NB4 (cell line): ENCODE results near the gene UNC5B.

ENCODE experiments used
- DNase-seq: peaks from one replicate; pipeline ENCODE4 v3.0.0; 2010; ENCODE audit warnings: low read depth
- H3K4me3 ChIP-seq: one replicate; pipeline ENCODE4 v1.5.1; 2011; ENCODE audit warnings: mild to moderate bottlenecking, low read depth, low read length, moderate library complexity
- MYC ChIP-seq: IDR thresholded peaks from 2 replicates; pipeline ENCODE4 v1.6.1; 2011; ENCODE audit warnings: low read depth, low read length
- POLR2A ChIP-seq: IDR thresholded peaks from 2 replicates; pipeline ENCODE4 v1.6.1; 2011; ENCODE audit warnings: mild to moderate bottlenecking; ENCODE audit not compliant: insufficient read length; ENCODE audit errors: extremely low read depth
- TF ChIP-seq, protein P1 (sequence below): IDR thresholded peaks from one replicate; pipeline ENCODE4 v1.5.1; 2012; ENCODE audit warnings: low read depth, low read length
- TF ChIP-seq, protein P2 (sequence below): IDR thresholded peaks from 2 replicates; pipeline ENCODE4 v1.6.1; 2011; ENCODE audit warnings: low read depth, low read length

UNC5B gene

DNA sequence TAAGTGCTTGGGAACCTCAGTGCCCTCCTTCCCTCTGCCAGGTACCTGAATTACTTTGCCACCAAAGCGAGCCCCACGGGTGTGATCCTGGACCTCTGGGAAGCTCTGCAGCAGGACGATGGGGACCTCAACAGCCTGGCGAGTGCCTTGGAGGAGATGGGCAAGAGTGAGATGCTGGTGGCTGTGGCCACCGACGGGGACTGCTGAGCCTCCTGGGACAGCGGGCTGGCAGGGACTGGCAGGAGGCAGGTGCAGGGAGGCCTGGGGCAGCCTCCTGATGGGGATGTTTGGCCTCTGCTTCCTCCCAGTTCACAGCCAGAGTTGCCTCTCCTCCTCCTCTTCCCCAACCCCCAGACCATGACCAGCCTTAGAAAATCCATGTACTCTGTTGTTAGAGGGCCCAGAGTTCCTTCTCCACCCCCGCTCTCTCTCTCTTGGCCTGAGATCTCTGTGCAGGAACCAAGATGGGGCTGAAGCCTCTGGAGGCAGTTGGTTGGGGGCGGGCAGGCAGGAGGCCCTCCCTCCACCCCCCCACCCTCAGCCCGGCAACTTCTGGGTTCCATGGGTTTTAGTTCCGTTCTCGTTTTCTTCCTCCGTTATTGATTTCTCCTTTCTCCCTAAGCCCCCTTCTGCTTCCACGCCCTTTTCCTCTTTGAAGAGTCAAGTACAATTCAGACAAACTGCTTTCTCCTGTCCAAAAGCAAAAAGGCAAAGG is 86.9 kb downstream of the UNC5B start:
- DNase-seq, result no peak
- H3K4me3 ChIP-seq, result no peak overlapping the region
- no peak for TF ChIP-seq MYC
- TF ChIP-seq, protein P1, sequence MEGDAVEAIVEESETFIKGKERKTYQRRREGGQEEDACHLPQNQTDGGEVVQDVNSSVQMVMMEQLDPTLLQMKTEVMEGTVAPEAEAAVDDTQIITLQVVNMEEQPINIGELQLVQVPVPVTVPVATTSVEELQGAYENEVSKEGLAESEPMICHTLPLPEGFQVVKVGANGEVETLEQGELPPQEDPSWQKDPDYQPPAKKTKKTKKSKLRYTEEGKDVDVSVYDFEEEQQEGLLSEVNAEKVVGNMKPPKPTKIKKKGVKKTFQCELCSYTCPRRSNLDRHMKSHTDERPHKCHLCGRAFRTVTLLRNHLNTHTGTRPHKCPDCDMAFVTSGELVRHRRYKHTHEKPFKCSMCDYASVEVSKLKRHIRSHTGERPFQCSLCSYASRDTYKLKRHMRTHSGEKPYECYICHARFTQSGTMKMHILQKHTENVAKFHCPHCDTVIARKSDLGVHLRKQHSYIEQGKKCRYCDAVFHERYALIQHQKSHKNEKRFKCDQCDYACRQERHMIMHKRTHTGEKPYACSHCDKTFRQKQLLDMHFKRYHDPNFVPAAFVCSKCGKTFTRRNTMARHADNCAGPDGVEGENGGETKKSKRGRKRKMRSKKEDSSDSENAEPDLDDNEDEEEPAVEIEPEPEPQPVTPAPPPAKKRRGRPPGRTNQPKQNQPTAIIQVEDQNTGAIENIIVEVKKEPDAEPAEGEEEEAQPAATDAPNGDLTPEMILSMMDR, result no peak
- TF ChIP-seq POLR2A, result no peak
- TF ChIP-seq, protein P2, sequence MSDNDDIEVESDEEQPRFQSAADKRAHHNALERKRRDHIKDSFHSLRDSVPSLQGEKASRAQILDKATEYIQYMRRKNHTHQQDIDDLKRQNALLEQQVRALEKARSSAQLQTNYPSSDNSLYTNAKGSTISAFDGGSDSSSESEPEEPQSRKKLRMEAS, result no peak

GRCh38 chr10:71300555-71301370 is 88.4 kb downstream of the UNC5B start:
- TF ChIP-seq, protein P1, result no peak
- TF ChIP-seq POLR2A (no peak), MYC (no peak)
- TF ChIP-seq, protein P2, result no peak
- H3K4me3 ChIP-seq, result no peak overlapping the region
- DNase-seq, result no peak

- no peak overlapping the region for H3K4me3 ChIP-seq
- TF ChIP-seq MYC, result no peak
- DNase-seq, result no peak
These were observed 89.1 kb downstream of the UNC5B start for GRCh38 chr10:71301371-71301916.

GRCh38 chr10:71302451-71302850 is 90.1 kb downstream of the UNC5B start:
- no peak for DNase-seq
- no peak overlapping the region for H3K4me3 ChIP-seq
- TF ChIP-seq MYC, result no peak
- TF ChIP-seq, protein P1, result no peak
- TF ChIP-seq, protein P2, result no peak
- TF ChIP-seq POLR2A, result no peak

GRCh38 chr10:71302874-71303568 is 90.7 kb downstream of the UNC5B start:
- TF ChIP-seq MYC (no peak; the same call in 1 of the 2 replicates), POLR2A (no peak)
- TF ChIP-seq, protein P1, result peak; percentile 56
- TF ChIP-seq, protein P2, result peak; percentile 28; the same call in 1 of the 2 replicates
- H3K4me3 ChIP-seq, result no peak overlapping the region
- DNase-seq, result peak; percentile 82
